HL-60 (cell line): ENCODE measurements around the gene DNASE1L3.

Experiments used
- DNase-seq, 2 experiments: peaks; one replicate each; pipeline ENCODE4 v3.0.0-alpha.2; 2010 to 2020; ENCODE audit warnings: low read depth in 1 of 2, low spot score in 1 of 2
- H3K27ac ChIP-seq: fragments of 250-450 bp; sonication (Bioruptor Pico); replicated peaks from 2 replicates; pipeline ENCODE4 v1.5.1; 2020; ENCODE audit warnings: mild to moderate bottlenecking, moderate library complexity
- H3K27me3 ChIP-seq: fragments of 250-450 bp; sonication (Bioruptor Pico); 2 replicates; pipeline ENCODE4 v1.5.1; 2021; ENCODE audit warnings: mild to moderate bottlenecking, moderate library complexity; ENCODE audit not compliant: insufficient read depth, poor library complexity, severe bottlenecking
- H3K4me3 ChIP-seq: replicated peaks from 2 replicates; pipeline ENCODE4 v1.5.1; 2011; ENCODE audit warnings: mild to moderate bottlenecking, control low read depth, low read length; ENCODE audit not compliant: insufficient read depth
- CTCF ChIP-seq: IDR thresholded peaks from one replicate; pipeline ENCODE4 v1.5.1; 2011; ENCODE audit warnings: low read length, control low read depth, inconsistent platforms; ENCODE audit not compliant: insufficient read depth
- GABPA ChIP-seq: IDR thresholded peaks from 2 replicates; pipeline ENCODE4 v1.6.1; 2012; ENCODE audit warnings: low read depth
- POLR2AphosphoS5 ChIP-seq: IDR thresholded peaks from 2 replicates; pipeline ENCODE4 v1.6.1; 2012; ENCODE audit warnings: low read depth
- SPI1 ChIP-seq: IDR thresholded peaks from 2 replicates; pipeline ENCODE4 v1.6.1; 2012; ENCODE audit warnings: low read depth, mild to moderate bottlenecking, borderline replicate concordance
- TF ChIP-seq, protein P1 (sequence below): IDR thresholded peaks from 2 replicates; pipeline ENCODE4 v1.6.1; 2012; ENCODE audit warnings: low read depth; ENCODE audit not compliant: insufficient replicate concordance

Gene DNASE1L3

DNA sequence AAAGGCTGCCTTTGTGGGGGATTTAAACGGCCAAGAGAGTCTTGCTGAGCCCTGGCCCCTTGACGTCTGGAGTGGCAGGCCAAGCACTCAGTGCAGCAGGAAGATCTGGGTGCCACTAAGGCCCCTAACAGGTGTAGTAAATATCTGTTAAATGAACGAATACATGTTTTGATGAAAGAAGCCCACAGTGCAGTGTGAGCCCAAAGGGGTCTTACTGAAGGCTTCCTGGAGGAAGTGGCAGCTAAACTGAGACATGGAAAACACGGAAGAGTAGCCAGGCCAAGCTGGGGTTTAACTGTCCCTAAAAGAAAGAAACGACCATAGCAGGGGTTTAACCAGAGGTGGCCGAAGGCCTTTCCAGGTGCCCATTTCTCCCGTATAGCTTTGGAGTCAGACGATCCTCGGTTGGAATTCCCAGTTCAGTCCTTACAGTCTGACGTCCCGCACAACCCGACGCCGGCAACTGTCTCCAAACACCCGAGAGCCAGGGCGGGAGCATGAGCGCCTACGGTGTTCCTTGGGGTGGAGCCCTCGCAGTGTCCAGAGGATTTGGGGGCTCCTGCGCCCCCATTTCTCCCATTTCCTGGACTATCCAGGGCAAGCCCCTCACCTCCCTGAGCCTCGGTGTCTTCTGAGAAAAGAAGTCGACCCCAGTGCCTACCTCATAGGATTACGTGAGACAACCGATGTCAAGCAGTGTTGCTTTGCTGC lies 25.9 kb upstream of the DNASE1L3 start:
- H3K27ac ChIP-seq, result no peak overlapping the region
- H3K4me3 ChIP-seq, result peak overlapping the region; percentile 71
- no peak for TF ChIP-seq CTCF
- no peak for TF ChIP-seq SPI1
- no peak for TF ChIP-seq POLR2AphosphoS5
- no peak for TF ChIP-seq GABPA
- TF ChIP-seq, protein P1, sequence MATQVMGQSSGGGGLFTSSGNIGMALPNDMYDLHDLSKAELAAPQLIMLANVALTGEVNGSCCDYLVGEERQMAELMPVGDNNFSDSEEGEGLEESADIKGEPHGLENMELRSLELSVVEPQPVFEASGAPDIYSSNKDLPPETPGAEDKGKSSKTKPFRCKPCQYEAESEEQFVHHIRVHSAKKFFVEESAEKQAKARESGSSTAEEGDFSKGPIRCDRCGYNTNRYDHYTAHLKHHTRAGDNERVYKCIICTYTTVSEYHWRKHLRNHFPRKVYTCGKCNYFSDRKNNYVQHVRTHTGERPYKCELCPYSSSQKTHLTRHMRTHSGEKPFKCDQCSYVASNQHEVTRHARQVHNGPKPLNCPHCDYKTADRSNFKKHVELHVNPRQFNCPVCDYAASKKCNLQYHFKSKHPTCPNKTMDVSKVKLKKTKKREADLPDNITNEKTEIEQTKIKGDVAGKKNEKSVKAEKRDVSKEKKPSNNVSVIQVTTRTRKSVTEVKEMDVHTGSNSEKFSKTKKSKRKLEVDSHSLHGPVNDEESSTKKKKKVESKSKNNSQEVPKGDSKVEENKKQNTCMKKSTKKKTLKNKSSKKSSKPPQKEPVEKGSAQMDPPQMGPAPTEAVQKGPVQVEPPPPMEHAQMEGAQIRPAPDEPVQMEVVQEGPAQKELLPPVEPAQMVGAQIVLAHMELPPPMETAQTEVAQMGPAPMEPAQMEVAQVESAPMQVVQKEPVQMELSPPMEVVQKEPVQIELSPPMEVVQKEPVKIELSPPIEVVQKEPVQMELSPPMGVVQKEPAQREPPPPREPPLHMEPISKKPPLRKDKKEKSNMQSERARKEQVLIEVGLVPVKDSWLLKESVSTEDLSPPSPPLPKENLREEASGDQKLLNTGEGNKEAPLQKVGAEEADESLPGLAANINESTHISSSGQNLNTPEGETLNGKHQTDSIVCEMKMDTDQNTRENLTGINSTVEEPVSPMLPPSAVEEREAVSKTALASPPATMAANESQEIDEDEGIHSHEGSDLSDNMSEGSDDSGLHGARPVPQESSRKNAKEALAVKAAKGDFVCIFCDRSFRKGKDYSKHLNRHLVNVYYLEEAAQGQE, result no peak
- DNase-seq, result no peak
- peaks cover 12% of the 10 kb centered on the region for H3K27me3 ChIP-seq

- Histone ChIP-seq H3K27ac (no peak overlapping the region), H3K4me3 (no peak overlapping the region), H3K27me3 (peaks cover 12% of the 10 kb centered on the region)
- TF ChIP-seq, protein P1, result no peak
- no peak for TF ChIP-seq GABPA
- no peak for TF ChIP-seq CTCF
- TF ChIP-seq SPI1, result no peak
- TF ChIP-seq POLR2AphosphoS5, result no peak
- DNase-seq, result no peak
Measured at GRCh38 chr3:58235970-58236369, 25.2 kb upstream of the DNASE1L3 start.

DNA sequence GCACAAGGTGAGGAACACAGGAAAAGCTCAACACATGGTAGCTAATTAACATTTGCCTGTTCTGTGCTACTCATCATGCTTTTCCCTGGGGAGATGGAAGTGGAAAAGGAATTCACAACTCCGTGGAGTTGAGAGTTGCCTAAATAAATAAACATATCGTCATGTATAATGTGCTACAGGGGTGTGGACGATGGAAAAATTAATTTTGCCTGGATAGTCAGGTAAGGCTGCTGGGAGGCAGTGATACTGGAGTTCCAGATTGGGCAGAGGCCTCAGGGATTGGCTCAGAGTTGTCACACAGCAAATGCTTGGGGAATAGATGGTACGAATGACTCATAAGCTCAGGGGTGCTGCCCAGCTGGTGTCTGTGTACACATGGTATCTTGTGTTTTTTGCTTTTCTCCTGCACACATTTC lies 23.8 kb upstream of the DNASE1L3 start:
- no peak overlapping the region for H3K27ac ChIP-seq
- no peak for TF ChIP-seq CTCF
- TF ChIP-seq GABPA, result no peak
- TF ChIP-seq, protein P1, result no peak
- TF ChIP-seq POLR2AphosphoS5, result no peak
- TF ChIP-seq SPI1, result no peak
- DNase-seq, result no peak
- peaks cover 12% of the 10 kb centered on the region for H3K27me3 ChIP-seq
- no peak overlapping the region for H3K4me3 ChIP-seq
